Dendritic cell treated with granulocyte-macrophage colony-stimulating factor and Interleukin-4, amounts not matched to agents 40 ng/mL and 50 ng/mL, for 4 days (primary cell): ENCODE data around the gene FAM136A.
A peak's percentile ranks its signal among the peaks of the same experiment; 100 is the strongest.
"Not testable (repeated sequence)": the region's sequence is repeated elsewhere in the genome, so short reads cannot be mapped to it uniquely, and the experiment has no call there.

Experiments
- H3K27ac Mint-ChIP-seq: one replicate; pipeline ENCODE4 v1.8.0; 2022; ENCODE audit warnings: mild to moderate bottlenecking, mixed read lengths
- H3K27me3 Mint-ChIP-seq: one replicate; pipeline ENCODE4 v1.8.0; 2022; ENCODE audit warnings: mild to moderate bottlenecking, mixed read lengths
- H3K36me3 Mint-ChIP-seq: one replicate; pipeline ENCODE4 v1.8.0; 2022; ENCODE audit warnings: low read depth, mixed read lengths
- H3K4me1 Mint-ChIP-seq: one replicate; pipeline ENCODE4 v1.8.0; 2022; ENCODE audit warnings: low read depth, mixed read lengths
- H3K4me3 Mint-ChIP-seq: one replicate; pipeline ENCODE4 v1.8.0; 2022; ENCODE audit warnings: mild to moderate bottlenecking, moderate library complexity, mixed read lengths
- H3K9me3 Mint-ChIP-seq: one replicate; pipeline ENCODE4 v1.8.0; 2022; ENCODE audit warnings: mixed read lengths
- intact Hi-C: fragments of 100-400 bp; cut with micrococcal nuclease; formaldehyde crosslinking; loops from one replicate; pipeline ENCODE4 v1.15.0; 2022

FAM136A gene

DNA sequence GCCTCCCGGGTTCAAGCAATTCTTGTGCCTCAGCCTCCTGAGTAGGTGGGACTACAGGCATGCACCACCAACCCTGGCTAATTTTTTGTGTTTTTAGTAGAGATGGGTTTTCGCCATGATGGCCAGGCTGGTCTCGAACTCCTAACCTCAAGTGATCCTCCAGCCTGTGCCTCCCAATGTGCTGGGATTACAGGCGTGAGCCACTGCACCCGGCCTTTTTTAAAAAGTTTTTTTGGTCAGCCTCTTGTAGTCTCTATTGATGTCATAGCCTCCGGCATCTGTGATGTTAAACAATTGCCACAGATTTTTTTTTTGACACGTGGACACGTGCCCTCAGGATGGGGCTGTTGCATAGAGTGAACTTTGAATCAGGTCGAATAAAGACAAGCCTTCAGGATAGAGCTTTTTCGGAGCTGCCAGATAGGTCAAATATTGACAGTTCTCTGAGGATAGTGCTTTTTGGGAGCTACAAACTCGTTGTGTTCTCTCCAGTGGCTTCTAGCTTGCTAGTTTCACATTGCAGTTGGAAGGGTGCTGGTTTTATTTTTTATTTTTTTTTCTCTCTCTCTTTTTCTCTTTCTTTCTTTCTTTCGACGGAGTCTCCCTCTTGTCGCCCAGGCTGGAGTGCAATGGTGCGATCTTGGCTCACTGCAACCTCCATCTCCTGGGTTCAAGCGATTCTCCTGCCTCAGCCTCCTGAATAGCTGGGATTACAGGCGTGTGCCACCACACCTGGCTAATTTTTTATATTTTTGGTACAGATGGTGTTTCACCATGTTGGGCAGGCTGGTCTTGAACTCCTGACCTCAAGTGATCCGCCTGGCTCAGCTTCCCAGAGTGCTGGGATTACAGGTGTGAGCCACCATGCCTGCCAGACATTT, 32.2 kb downstream of the FAM136A start:
- H3K9me3 Mint-ChIP-seq, H3K4me3 Mint-ChIP-seq, intact Hi-C loops, H3K4me1 Mint-ChIP-seq, H3K27me3 Mint-ChIP-seq, H3K27ac Mint-ChIP-seq: not testable (repeated sequence)
- peaks cover 49% of the 10 kb centered on the region for H3K36me3 Mint-ChIP-seq

- intact Hi-C loops, H3K27me3 Mint-ChIP-seq, H3K4me3 Mint-ChIP-seq, H3K4me1 Mint-ChIP-seq, H3K9me3 Mint-ChIP-seq, H3K27ac Mint-ChIP-seq: not testable (repeated sequence)
- H3K36me3 Mint-ChIP-seq: peaks cover 61% of the 10 kb centered on the region
Measured at GRCh38 chr2:70266925-70267324, 34.9 kb downstream of the FAM136A start.

DNA sequence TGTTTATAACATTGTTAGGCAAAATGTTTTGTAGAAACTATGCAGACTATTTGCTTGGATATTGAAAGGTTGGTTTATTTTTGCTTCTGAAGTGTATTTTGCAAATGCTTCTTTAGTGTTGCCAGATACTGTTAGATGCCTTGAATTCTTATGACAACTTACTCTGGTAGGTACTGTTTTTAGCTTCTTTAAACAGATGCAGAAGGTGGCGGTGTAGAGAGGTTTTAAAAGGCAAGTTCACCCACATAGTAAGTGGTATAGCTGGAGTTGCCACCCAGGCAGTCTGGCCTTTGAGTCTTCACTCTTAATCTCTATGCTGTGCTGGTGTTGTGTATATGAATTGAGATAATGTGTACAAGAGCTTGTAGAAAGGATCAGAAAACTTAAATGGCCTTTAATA, 40.4 kb downstream of the FAM136A start:
- H3K27ac Mint-ChIP-seq: no peak overlapping the region
- H3K27me3 Mint-ChIP-seq: no peaks in the 10 kb centered on the region
- H3K4me3 Mint-ChIP-seq: no peak overlapping the region
- peaks cover 27% of the 10 kb centered on the region for H3K4me1 Mint-ChIP-seq
- intact Hi-C loops: no loop called here
- H3K9me3 Mint-ChIP-seq: no peaks in the 10 kb centered on the region
- peaks cover 75% of the 10 kb centered on the region for H3K36me3 Mint-ChIP-seq

DNA sequence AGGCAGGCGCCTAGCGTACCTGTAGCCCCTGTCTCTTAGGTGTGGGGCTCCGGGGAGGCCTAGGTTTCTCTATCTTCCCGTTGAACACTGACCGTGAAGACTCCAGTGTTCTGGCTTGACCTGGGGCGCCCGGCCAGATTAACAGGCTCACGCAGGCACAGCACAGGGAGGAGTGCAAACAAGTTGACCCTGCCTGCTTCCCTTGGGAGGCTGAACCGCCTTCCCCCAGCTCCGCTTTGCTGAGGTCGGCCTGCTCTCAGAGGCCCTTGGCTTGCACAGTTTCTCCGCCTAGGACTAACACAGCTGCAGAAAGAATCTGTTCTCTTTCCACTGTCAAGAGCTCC, 43.4 kb downstream of the FAM136A start:
- Mint-ChIP-seq H3K27ac (peak overlapping the region; percentile 86), H3K4me1 (peaks cover 27% of the 10 kb centered on the region), H3K9me3 (no peaks in the 10 kb centered on the region), H3K4me3 (peak overlapping the region; percentile 93), H3K27me3 (no peaks in the 10 kb centered on the region), H3K36me3 (peaks cover 51% of the 10 kb centered on the region)
- intact Hi-C loops: loop anchor here (1.0 kb wide), 1 partner anchor 10 kb away; the partner anchor contains the start of gene TIA1

GRCh38 chr2:70255637-70256314, 46.1 kb downstream of the FAM136A start:
- peaks cover 26% of the 10 kb centered on the region for H3K36me3 Mint-ChIP-seq
- peaks cover 27% of the 10 kb centered on the region for H3K4me1 Mint-ChIP-seq
- H3K4me3 Mint-ChIP-seq: no peak overlapping the region
- intact Hi-C loops: no loop called here
- no peaks in the 10 kb centered on the region for H3K27me3 Mint-ChIP-seq
- H3K9me3 Mint-ChIP-seq: no peaks in the 10 kb centered on the region
- H3K27ac Mint-ChIP-seq: no peak overlapping the region

DNA sequence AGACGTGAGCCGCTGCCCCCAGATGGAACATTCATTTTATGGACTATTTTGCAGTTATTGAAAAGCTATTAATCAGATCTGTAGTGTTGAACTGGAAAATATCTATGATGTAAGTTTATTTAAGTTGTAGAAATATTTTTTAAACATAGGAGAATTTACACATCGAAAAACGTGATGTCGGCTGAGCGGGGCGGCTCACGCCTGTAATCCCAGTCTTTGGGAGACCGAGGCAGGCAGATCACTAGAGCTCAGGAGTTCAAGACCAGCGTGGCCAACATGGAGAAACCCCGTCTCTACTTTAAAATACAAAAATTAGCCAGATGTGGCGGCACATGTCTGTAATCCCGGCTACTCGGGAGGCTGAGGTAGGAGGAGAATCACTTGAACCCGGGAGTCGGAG, 51.4 kb downstream of the FAM136A start:
- intact Hi-C loops: no loop called here
- Mint-ChIP-seq H3K36me3 (peaks cover 22% of the 10 kb centered on the region), H3K27me3 (no peaks in the 10 kb centered on the region), H3K4me1 (peaks cover 13% of the 10 kb centered on the region), H3K4me3 (no peak overlapping the region), H3K27ac (no peak overlapping the region), H3K9me3 (no peaks in the 10 kb centered on the region)

DNA sequence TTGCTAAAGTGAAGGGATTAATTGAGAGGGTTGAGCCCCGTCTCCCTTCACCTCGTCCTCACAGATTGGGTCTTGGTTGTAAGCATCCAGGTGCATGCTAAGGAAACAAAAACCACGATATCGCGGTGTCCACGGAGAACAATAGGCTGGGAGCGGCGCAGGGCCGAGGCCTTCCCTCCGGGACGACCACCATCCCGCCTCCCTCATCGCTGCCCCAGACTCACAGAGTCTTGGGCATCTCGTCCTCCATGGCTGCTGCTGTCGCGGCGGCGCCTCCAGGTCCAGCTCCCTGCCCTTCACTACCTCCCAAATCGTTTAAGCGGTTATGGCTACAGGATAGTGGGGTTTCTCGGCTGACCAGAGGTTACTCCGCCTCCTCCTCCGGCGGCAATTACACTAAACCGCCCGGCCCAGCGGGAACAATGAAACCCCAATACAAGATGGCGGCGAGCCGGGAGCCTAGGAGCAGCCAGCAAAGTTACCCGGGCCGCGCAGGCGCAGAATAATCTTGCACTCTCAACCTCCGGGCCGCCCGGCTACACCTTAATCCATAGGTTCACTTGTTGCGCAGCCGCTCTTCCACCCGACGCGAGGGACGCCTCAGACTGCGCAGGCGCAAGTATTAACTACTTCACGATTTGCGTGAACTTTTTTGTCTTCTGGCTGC, 53.6 kb downstream of the FAM136A start, which contains the start of gene TIA1:
TIA1 (minus strand) TSS at position 448 of the 667 bp plus-strand sequence; CDS start at position 250, 198 bp downstream.
- Mint-ChIP-seq H3K4me3 (peak within 1 kb of the TSS; percentile 87), H3K4me1 (peaks cover 25% of the 10 kb centered on the region), H3K27me3 (no peaks in the 10 kb centered on the region), H3K9me3 (no peaks in the 10 kb centered on the region), H3K27ac (peak within 1 kb of the TSS; percentile 97), H3K36me3 (peaks cover 22% of the 10 kb centered on the region)
- intact Hi-C loops: loop anchor here (1.0 kb wide), 2 partner anchors 10 to 45 kb away; partner anchors contain the start of genes PCYOX1 and SNRPG

GRCh38 chr2:70247364-70248180, 54.3 kb downstream of the FAM136A start:
- Mint-ChIP-seq H3K4me3 (peak overlapping the region; percentile 87), H3K36me3 (peaks cover 22% of the 10 kb centered on the region), H3K27me3 (no peaks in the 10 kb centered on the region), H3K27ac (peak overlapping the region; percentile 97), H3K4me1 (peaks cover 27% of the 10 kb centered on the region), H3K9me3 (no peaks in the 10 kb centered on the region)
- intact Hi-C loops: loop anchor here (1.0 kb wide), 2 partner anchors 11 to 46 kb away; partner anchors contain the start of genes PCYOX1 and SNRPG
